Loucy (cell line): Measurements from ENCODE around the gene SLC12A2.

Experiments
- H2AFZ ChIP-seq: fragments of 200-600 bp; sonication (generic); 2 replicates; pipeline ENCODE4 v1.6.0; 2016; ENCODE audit warnings: antibody characterized with exemption, mild to moderate bottlenecking, low read length, moderate library complexity
- H3F3A ChIP-seq: fragments of 200-600 bp; 2 replicates; pipeline ENCODE4 v1.6.0; 2016; ENCODE audit warnings: antibody characterized with exemption, low read depth, mild to moderate bottlenecking
- H3K27me3 ChIP-seq: fragments of 200-600 bp; sonication (generic); 2 replicates; pipeline ENCODE4 v1.6.1; 2014; ENCODE audit warnings: low read length, mild to moderate bottlenecking; ENCODE audit not compliant: insufficient read depth, poor library complexity, severe bottlenecking
- H3K36me3 ChIP-seq: fragments of 200-600 bp; sonication (generic); 2 replicates; pipeline ENCODE4 v1.6.1; 2016; ENCODE audit warnings: low read length; ENCODE audit not compliant: insufficient read depth
- H3K4me1 ChIP-seq: fragments of 200-600 bp; sonication (generic); 2 replicates; pipeline ENCODE4 v1.5.1; 2014; ENCODE audit warnings: low read length, mild to moderate bottlenecking; ENCODE audit not compliant: insufficient read depth, poor library complexity, severe bottlenecking
- H3K4me2 ChIP-seq: fragments of 200-600 bp; sonication (generic); 2 replicates; pipeline ENCODE4 v1.6.0; 2014; ENCODE audit warnings: antibody characterized with exemption, low read length, low read depth, mild to moderate bottlenecking; ENCODE audit not compliant: poor library complexity, severe bottlenecking
- H3K4me3 ChIP-seq: fragments of 200-600 bp; sonication (generic); 2 replicates; pipeline ENCODE4 v1.5.1; 2014; ENCODE audit warnings: low read length, mild to moderate bottlenecking, mixed read lengths; ENCODE audit not compliant: poor library complexity, severe bottlenecking
- H3K79me2 ChIP-seq: fragments of 200-600 bp; sonication (generic); 2 replicates; pipeline ENCODE4 v1.6.1; 2014; ENCODE audit warnings: low read length; ENCODE audit not compliant: insufficient read depth
- H3K9ac ChIP-seq: fragments of 200-600 bp; sonication (generic); 2 replicates; pipeline ENCODE4 v1.6.0; 2014; ENCODE audit warnings: mild to moderate bottlenecking, low read depth, low read length, moderate library complexity; ENCODE audit not compliant: poor library complexity, severe bottlenecking
- H3K9me2 ChIP-seq: fragments of 200-600 bp; sonication (generic); replicated peaks from 2 replicates; pipeline ENCODE4 v1.6.1; 2016; ENCODE audit warnings: low read depth, low read length, mixed read lengths
- H3K9me3 ChIP-seq: fragments of 200-600 bp; sonication (generic); 2 replicates; pipeline ENCODE4 v1.6.1; 2014; ENCODE audit warnings: mild to moderate bottlenecking, antibody characterized with exemption, low read length, low read depth; ENCODE audit not compliant: insufficient read depth
- H4K20me1 ChIP-seq: fragments of 200-600 bp; sonication (generic); 2 replicates; pipeline ENCODE4 v1.6.0; 2014; ENCODE audit warnings: antibody characterized with exemption, low read length, mild to moderate bottlenecking; ENCODE audit not compliant: insufficient read depth, poor library complexity, severe bottlenecking
- EZH2phosphoT487 ChIP-seq: fragments of 200-600 bp; IDR thresholded peaks from 2 replicates; pipeline ENCODE4 v1.6.1; 2018; ENCODE audit warnings: antibody characterized with exemption, mild to moderate bottlenecking, moderate library complexity, borderline replicate concordance
- TF ChIP-seq, protein P1 (sequence below): fragments of 200-600 bp; sonication (generic); conservative IDR thresholded peaks from 2 replicates; pipeline ENCODE4 v1.5.1; 2014; ENCODE audit warnings: mild to moderate bottlenecking, antibody characterized with exemption, low read length

The SLC12A2 gene

GRCh38 chr5:128192368-128192767 is 108.8 kb downstream of the SLC12A2 start:
- H3K27me3 ChIP-seq = no peaks in the 10 kb centered on the region
- no peak overlapping the region for H3K9ac ChIP-seq
- no peaks in the 10 kb centered on the region for H3F3A ChIP-seq
- no peaks in the 10 kb centered on the region for H3K36me3 ChIP-seq
- no peak overlapping the region for H3K4me2 ChIP-seq
- H3K79me2 ChIP-seq = no peaks in the 10 kb centered on the region
- no peaks in the 10 kb centered on the region for H4K20me1 ChIP-seq
- H3K4me3 ChIP-seq = no peak overlapping the region
- no peaks in the 10 kb centered on the region for H3K9me3 ChIP-seq
- no peaks in the 10 kb centered on the region for H3K4me1 ChIP-seq
- no peaks in the 10 kb centered on the region for H3K9me2 ChIP-seq
- no peak overlapping the region for H2AFZ ChIP-seq
- TF ChIP-seq EZH2phosphoT487 = no peak
- TF ChIP-seq, protein P1, sequence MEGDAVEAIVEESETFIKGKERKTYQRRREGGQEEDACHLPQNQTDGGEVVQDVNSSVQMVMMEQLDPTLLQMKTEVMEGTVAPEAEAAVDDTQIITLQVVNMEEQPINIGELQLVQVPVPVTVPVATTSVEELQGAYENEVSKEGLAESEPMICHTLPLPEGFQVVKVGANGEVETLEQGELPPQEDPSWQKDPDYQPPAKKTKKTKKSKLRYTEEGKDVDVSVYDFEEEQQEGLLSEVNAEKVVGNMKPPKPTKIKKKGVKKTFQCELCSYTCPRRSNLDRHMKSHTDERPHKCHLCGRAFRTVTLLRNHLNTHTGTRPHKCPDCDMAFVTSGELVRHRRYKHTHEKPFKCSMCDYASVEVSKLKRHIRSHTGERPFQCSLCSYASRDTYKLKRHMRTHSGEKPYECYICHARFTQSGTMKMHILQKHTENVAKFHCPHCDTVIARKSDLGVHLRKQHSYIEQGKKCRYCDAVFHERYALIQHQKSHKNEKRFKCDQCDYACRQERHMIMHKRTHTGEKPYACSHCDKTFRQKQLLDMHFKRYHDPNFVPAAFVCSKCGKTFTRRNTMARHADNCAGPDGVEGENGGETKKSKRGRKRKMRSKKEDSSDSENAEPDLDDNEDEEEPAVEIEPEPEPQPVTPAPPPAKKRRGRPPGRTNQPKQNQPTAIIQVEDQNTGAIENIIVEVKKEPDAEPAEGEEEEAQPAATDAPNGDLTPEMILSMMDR = no peak

- Histone ChIP-seq H3K4me1 (no peaks in the 10 kb centered on the region), H3K36me3 (no peaks in the 10 kb centered on the region), H2AFZ (no peak overlapping the region), H3K27me3 (no peaks in the 10 kb centered on the region), H4K20me1 (no peaks in the 10 kb centered on the region), H3K4me2 (no peak overlapping the region), H3K79me2 (no peaks in the 10 kb centered on the region), H3K9ac (no peak overlapping the region), H3K9me2 (no peaks in the 10 kb centered on the region), H3K9me3 (no peaks in the 10 kb centered on the region), H3F3A (no peaks in the 10 kb centered on the region), H3K4me3 (no peak overlapping the region)
- TF ChIP-seq EZH2phosphoT487 = no peak
- TF ChIP-seq, protein P1 = no peak
Observed at GRCh38 chr5:128193665-128194390, 110.3 kb downstream of the SLC12A2 start.

DNA sequence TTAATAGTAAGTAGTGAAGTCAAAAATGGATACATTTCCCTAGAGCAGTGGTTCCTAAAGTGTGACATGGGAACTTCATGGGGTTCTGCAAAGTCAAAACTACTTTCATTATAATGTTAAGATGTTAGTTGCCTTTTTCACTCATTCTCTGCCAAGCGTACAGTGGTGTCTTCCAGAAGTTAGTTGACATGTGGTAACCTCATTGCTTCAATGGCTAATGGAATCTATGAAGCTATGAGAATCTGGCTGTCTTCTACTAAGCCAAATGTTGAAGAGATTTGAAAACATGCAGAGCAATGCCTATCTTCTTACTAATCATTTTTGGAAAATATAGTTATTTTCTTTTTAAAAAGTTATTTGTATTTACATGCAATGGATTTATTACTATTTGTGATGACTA is 111.8 kb downstream of the SLC12A2 start:
- Histone ChIP-seq H3K27me3 (no peaks in the 10 kb centered on the region), H3K4me1 (no peaks in the 10 kb centered on the region), H3K9me2 (no peaks in the 10 kb centered on the region), H3K9me3 (no peaks in the 10 kb centered on the region), H3K79me2 (no peaks in the 10 kb centered on the region), H2AFZ (no peak overlapping the region), H3K9ac (no peak overlapping the region), H3K36me3 (no peaks in the 10 kb centered on the region), H4K20me1 (no peaks in the 10 kb centered on the region), H3K4me2 (no peak overlapping the region), H3K4me3 (no peak overlapping the region), H3F3A (no peaks in the 10 kb centered on the region)
- TF ChIP-seq, protein P1 = no peak
- no peak for TF ChIP-seq EZH2phosphoT487
